ENCODE results near the gene ARID1B.

The ARID1B gene

DNA sequence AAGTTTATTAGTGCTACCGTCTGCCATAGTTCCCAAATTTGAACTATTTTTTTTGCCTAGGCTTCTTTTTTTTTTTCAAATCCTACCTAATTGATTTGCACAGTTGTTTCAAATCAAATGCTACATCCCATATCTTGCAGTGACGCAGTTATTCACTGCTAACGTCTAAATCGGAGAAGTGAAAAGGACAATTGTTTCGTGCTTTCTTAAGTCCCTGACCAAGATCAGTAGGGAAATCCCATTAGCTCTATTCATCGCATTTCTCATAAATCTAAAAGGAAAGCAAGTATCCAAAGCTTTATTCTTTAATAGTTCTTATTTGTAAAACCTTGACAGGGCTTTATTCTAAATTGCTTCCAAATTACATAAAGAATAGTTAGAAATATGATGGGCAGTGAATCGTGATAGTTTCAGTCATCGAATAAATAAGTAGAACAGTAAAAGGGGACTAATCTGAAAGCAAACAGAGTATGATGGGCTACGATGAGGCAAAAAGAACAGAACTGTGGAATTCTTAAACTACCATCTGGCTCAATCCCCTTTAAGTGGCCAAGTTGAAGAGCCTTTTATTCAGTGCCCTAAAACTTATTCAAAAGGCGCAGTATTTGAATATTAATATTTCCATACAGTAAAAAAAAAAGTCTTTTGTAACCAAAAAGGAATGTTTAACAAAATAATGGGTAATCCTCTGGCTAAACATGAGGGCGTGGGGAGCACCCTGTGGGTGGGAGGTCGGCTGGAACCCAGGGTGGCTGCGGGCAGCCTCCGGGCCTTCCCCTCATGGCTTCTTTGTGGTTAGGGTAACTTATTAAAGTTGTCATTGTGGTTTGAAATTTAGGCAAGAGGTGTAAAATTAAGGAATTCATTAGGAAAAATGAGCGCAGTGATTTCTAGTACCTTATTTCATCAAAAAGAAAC is 3.0 kb upstream of the ARID1B start:
- DNase-seq (ENCODE audit: low read depth), result no peak

- no peak for DNase-seq (ENCODE audit: low read depth)
Measured at GRCh38 chr6:156774863-156775405, 2.2 kb upstream of the ARID1B start.

GRCh38 chr6:156775717-156776116 is 1.5 kb upstream of the ARID1B start:
- no peak for DNase-seq (ENCODE audit: low read depth)

DNA sequence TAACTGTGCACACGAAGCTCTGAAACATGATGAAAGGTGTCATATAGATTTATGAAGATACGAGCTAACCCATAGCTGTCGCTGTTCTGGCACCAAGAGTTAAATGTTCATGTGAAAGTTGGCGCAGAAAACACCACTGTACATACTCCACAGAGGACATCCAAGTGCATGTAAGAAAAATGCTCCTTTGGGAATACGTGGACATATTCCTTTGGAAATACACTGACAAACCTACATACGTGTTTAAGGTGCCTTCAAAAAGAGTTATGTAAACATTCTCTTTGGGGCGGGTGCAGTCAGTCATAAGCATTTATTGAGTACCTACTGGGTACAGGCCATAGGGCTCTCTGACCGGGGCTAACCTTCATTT is 723 bp upstream of the ARID1B start:
- DNase-seq (ENCODE audit: low read depth), result no peak

GRCh38 chr6:156777577-156778453 is 637 bp downstream of the ARID1B start:
- peak; percentile 52 for DNase-seq (ENCODE audit: low read depth)

- DNase-seq (ENCODE audit: low read depth), result peak; percentile 44
Measured at GRCh38 chr6:156778454-156779205, 1.5 kb downstream of the ARID1B start.

- DNase-seq (ENCODE audit: low read depth), result peak; percentile 56
Measured at GRCh38 chr6:156779206-156780094, 2.3 kb downstream of the ARID1B start.

DNA sequence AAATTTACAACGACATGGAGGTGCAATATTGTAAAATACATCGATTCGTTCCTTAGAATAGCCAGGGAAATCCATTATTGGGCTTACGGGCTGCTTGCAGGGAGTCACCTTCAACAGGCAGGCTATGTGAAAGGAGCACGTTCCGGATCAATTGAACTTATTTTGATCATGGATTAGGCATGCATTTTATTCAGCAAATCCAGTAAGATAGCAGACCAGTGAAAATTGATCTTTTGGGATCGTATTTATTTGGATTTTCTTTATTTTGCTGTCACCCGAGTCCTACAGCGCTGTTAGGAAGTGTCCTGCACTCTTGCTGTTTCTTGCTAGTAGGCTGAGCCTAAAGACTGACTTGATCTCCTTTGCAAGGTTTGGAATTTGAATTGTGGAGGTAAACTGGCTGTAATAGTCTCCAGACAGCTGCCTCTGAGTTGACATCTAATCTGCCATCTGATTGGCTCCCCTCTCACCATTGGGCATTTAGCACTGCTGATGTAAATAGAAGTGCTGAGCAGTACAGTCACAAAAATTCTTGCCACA is 3.0 kb downstream of the ARID1B start:
- DNase-seq (ENCODE audit: low read depth), result peak; percentile 6

GRCh38 chr6:156780962-156781853 is 4.0 kb downstream of the ARID1B start:
- DNase-seq (ENCODE audit: low read depth), result no peak

- no peak for DNase-seq (ENCODE audit: low read depth)
Measured at GRCh38 chr6:156781861-156782631, 4.9 kb downstream of the ARID1B start.

GRCh38 chr6:156782691-156783320 is 5.6 kb downstream of the ARID1B start:
- DNase-seq (ENCODE audit: low read depth), result no peak

GRCh38 chr6:156783958-156784357 is 6.8 kb downstream of the ARID1B start:
- no peak for DNase-seq (ENCODE audit: low read depth)

- DNase-seq (ENCODE audit: low read depth), result no peak
Measured at GRCh38 chr6:156786652-156787051, 9.5 kb downstream of the ARID1B start.

DNA sequence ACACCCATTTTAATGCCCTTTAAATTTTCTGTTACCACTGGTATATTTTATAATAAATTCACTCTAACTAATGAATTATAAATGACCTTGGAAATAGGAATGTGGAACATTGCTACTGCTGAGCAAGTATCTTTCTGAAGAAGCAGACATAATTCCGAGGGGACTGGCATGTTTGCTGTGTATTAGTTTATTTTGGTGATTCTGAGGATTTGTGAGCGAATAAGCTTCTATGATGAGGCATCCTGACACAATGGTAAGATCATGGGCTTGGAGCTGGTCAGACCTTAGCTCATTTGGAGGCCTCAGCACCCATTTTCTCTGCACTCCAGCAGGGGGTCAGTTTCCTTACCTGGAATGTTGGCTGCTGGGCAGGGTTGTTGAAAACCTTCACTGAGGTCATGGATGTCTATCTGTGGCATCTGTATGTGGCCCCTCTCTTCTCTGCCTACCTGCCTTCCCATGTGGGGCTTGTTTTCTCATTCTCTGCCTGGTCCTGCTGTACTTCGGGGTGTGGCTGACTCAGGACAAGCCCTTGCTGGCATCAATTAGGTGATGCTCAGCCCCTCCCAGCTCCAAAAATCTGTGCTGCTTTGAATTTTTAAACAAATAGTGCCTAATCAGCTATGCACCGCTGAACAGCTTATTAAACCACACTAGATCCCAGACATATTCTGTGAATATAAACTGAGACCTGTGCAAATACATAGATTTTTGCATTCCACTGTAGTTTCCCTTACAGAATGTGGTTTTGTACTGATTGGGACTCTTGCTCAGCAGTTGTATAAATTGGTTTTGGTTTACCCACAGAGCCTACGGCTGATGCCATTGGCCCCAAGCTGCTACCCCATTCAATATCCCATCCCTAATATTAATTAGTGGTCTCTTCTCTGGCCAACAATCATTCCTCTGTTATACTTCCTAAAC is 10.7 kb downstream of the ARID1B start:
- DNase-seq (ENCODE audit: low read depth), result no peak

GRCh38 chr6:156789081-156789943 is 12.1 kb downstream of the ARID1B start:
- no peak for DNase-seq (ENCODE audit: low read depth)

DNA sequence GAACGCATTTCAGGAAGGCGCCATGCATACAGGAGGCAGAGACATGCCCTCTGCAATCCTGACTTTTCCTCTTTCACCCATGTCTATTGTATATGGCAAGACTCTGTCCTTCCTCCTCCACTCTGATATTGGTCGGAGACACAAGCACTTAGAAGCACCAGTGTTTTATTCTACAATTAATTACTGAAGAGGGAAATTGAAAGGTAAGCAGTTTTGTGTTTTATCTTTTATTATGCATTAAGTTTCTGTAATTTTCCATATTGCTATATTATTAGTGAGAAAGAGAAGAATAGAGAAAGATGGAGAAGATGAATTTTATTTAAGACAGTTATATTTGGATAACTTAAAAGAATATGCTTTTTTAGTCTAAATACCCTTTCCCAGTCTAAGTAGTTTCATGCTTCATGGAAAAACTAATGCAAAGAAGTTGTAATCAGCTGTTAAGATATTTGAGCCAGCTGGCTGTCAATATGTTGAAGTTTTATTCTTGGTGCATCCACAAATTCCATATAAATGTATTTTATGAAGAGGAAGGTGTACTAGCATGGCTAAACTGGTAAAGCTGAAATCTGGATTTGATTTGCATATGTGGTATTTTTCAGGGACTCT is 13.6 kb downstream of the ARID1B start:
- no peak for DNase-seq (ENCODE audit: low read depth)
